HAP-1 (cell line): ENCODE measurements around the gene OTOS.

ENCODE experiments used
- DNase-seq, 2 experiments: peaks; one replicate each; pipeline ENCODE4 v3.0.0-alpha.2; 2016 to 2020; ENCODE audit warnings: low spot score in 2 of 2
- H3K27me3 ChIP-seq: fragments of 250-450 bp; sonication (Bioruptor Pico); 2 replicates; pipeline ENCODE4 v1.5.1; 2020; ENCODE audit warnings: low read depth, mild to moderate bottlenecking, moderate library complexity
- H3K36me3 ChIP-seq: fragments of 250-450 bp; sonication (Bioruptor Pico); replicated peaks from 2 replicates; pipeline ENCODE4 v1.5.1; 2020; ENCODE audit warnings: mild to moderate bottlenecking
- H3K4me1 ChIP-seq: fragments of 250-450 bp; sonication (Bioruptor Pico); 2 replicates; pipeline ENCODE4 v1.5.1; 2020; ENCODE audit warnings: mild to moderate bottlenecking
- H3K4me3 ChIP-seq: fragments of 250-450 bp; sonication (Bioruptor Pico); 2 replicates; pipeline ENCODE4 v1.5.1; 2020; ENCODE audit warnings: mild to moderate bottlenecking, moderate library complexity
- H3K9me3 ChIP-seq: fragments of 250-450 bp; sonication (Bioruptor Pico); 2 replicates; pipeline ENCODE4 v1.5.1; 2020; ENCODE audit warnings: mild to moderate bottlenecking, moderate library complexity
- in situ Hi-C: fragments of 300-500 bp; cut with MboI; formaldehyde crosslinking; loops from 3 replicates; pipeline ENCODE4 v1.14.3; 2020; ENCODE audit warnings: low sequenced_read_pairs, inconsistent platforms, mixed read lengths

The OTOS gene

GRCh38 chr2:240140511-240140910 lies at the start of gene OTOS:
Gene OTOS (minus strand): TSS chr2:240140658. CDS start chr2:240140326, 332 bp downstream.
- Histone ChIP-seq H3K9me3 (no peaks in the 10 kb centered on the region), H3K4me1 (peaks cover 4% of the 10 kb centered on the region; the same call in 1 of the 2 replicates), H3K27me3 (no peaks in the 10 kb centered on the region), H3K36me3 (no peaks in the 10 kb centered on the region), H3K4me3 (no peak within 1 kb of the TSS)
- no peak for DNase-seq
- in situ Hi-C loops = loop anchor here (5.0 kb wide), 1 partner anchor 83 kb away; no protein-coding TSS in a partner anchor

GRCh38 chr2:240189686-240190085 lies 49.2 kb upstream of the OTOS start:
- DNase-seq = no peak
- peaks cover 1% of the 10 kb centered on the region; the same call in 1 of the 2 replicates for H3K4me1 ChIP-seq
- in situ Hi-C loops = no loop called here
- H3K27me3 ChIP-seq = peaks cover 21% of the 10 kb centered on the region
- no peak overlapping the region for H3K4me3 ChIP-seq
- H3K36me3 ChIP-seq = no peaks in the 10 kb centered on the region
- no peaks in the 10 kb centered on the region for H3K9me3 ChIP-seq

- Histone ChIP-seq H3K27me3 (peaks cover 21% of the 10 kb centered on the region), H3K4me3 (no peak overlapping the region), H3K9me3 (no peaks in the 10 kb centered on the region), H3K36me3 (no peaks in the 10 kb centered on the region), H3K4me1 (no peaks in the 10 kb centered on the region)
- DNase-seq = no peak
- in situ Hi-C loops = no loop called here
Measured at GRCh38 chr2:240187989-240188590, 47.6 kb upstream of the OTOS start.

GRCh38 chr2:240186191-240186725 lies 45.8 kb upstream of the OTOS start:
- in situ Hi-C loops = no loop called here
- no peak overlapping the region for H3K4me3 ChIP-seq
- DNase-seq = no peak
- no peaks in the 10 kb centered on the region for H3K36me3 ChIP-seq
- no peaks in the 10 kb centered on the region for H3K9me3 ChIP-seq
- peaks cover 16% of the 10 kb centered on the region for H3K27me3 ChIP-seq
- no peaks in the 10 kb centered on the region for H3K4me1 ChIP-seq

GRCh38 chr2:240184656-240185055 lies 44.2 kb upstream of the OTOS start:
- no peaks in the 10 kb centered on the region for H3K36me3 ChIP-seq
- H3K9me3 ChIP-seq = no peaks in the 10 kb centered on the region
- DNase-seq = no peak
- peaks cover 18% of the 10 kb centered on the region for H3K27me3 ChIP-seq
- no peaks in the 10 kb centered on the region for H3K4me1 ChIP-seq
- in situ Hi-C loops = no loop called here
- no peak overlapping the region for H3K4me3 ChIP-seq

- Histone ChIP-seq H3K4me1 (no peaks in the 10 kb centered on the region), H3K36me3 (no peaks in the 10 kb centered on the region), H3K27me3 (peaks cover 18% of the 10 kb centered on the region), H3K4me3 (no peak overlapping the region), H3K9me3 (no peaks in the 10 kb centered on the region)
- in situ Hi-C loops = no loop called here
- DNase-seq = no peak
Measured at GRCh38 chr2:240183875-240184590, 43.6 kb upstream of the OTOS start.

- Histone ChIP-seq H3K9me3 (no peaks in the 10 kb centered on the region), H3K4me3 (no peak overlapping the region), H3K27me3 (peaks cover 11% of the 10 kb centered on the region), H3K4me1 (no peaks in the 10 kb centered on the region), H3K36me3 (no peaks in the 10 kb centered on the region)
- in situ Hi-C loops = no loop called here
- no peak for DNase-seq
Measured at GRCh38 chr2:240183006-240183874, 42.8 kb upstream of the OTOS start.

- no peak overlapping the region for H3K4me3 ChIP-seq
- in situ Hi-C loops = no loop called here
- peaks cover 15% of the 10 kb centered on the region for H3K27me3 ChIP-seq
- H3K36me3 ChIP-seq = no peaks in the 10 kb centered on the region
- H3K9me3 ChIP-seq = no peaks in the 10 kb centered on the region
- H3K4me1 ChIP-seq = no peaks in the 10 kb centered on the region
- DNase-seq = no peak
Measured at GRCh38 chr2:240182476-240182875, 42.0 kb upstream of the OTOS start.

GRCh38 chr2:240182001-240182400 lies 41.5 kb upstream of the OTOS start:
- Histone ChIP-seq H3K4me1 (no peaks in the 10 kb centered on the region), H3K4me3 (no peak overlapping the region), H3K27me3 (peaks cover 15% of the 10 kb centered on the region), H3K36me3 (no peaks in the 10 kb centered on the region), H3K9me3 (no peaks in the 10 kb centered on the region)
- in situ Hi-C loops = no loop called here
- DNase-seq = no peak

GRCh38 chr2:240179941-240180666 lies 39.6 kb upstream of the OTOS start:
- no peak for DNase-seq
- Histone ChIP-seq H3K27me3 (peaks cover 31% of the 10 kb centered on the region), H3K36me3 (no peaks in the 10 kb centered on the region), H3K9me3 (no peaks in the 10 kb centered on the region), H3K4me1 (no peaks in the 10 kb centered on the region), H3K4me3 (no peak overlapping the region)
- in situ Hi-C loops = no loop called here

GRCh38 chr2:240179186-240179815 lies 38.8 kb upstream of the OTOS start:
- H3K36me3 ChIP-seq = no peaks in the 10 kb centered on the region
- H3K4me3 ChIP-seq = no peak overlapping the region
- no peak for DNase-seq
- in situ Hi-C loops = no loop called here
- H3K4me1 ChIP-seq = no peaks in the 10 kb centered on the region
- no peaks in the 10 kb centered on the region for H3K9me3 ChIP-seq
- peaks cover 35% of the 10 kb centered on the region for H3K27me3 ChIP-seq

GRCh38 chr2:240178564-240178963 lies 38.1 kb upstream of the OTOS start:
- DNase-seq = no peak
- no peaks in the 10 kb centered on the region for H3K4me1 ChIP-seq
- in situ Hi-C loops = no loop called here
- peaks cover 35% of the 10 kb centered on the region for H3K27me3 ChIP-seq
- no peak overlapping the region for H3K4me3 ChIP-seq
- no peaks in the 10 kb centered on the region for H3K36me3 ChIP-seq
- H3K9me3 ChIP-seq = no peaks in the 10 kb centered on the region

GRCh38 chr2:240174496-240174895 lies 34.0 kb upstream of the OTOS start:
- Histone ChIP-seq H3K4me1 (no peaks in the 10 kb centered on the region), H3K9me3 (no peaks in the 10 kb centered on the region), H3K36me3 (no peaks in the 10 kb centered on the region), H3K4me3 (no peak overlapping the region), H3K27me3 (peaks cover 35% of the 10 kb centered on the region)
- no peak for DNase-seq
- in situ Hi-C loops = no loop called here
